ENCODE measurements around the gene BHLHA9.

DNA sequence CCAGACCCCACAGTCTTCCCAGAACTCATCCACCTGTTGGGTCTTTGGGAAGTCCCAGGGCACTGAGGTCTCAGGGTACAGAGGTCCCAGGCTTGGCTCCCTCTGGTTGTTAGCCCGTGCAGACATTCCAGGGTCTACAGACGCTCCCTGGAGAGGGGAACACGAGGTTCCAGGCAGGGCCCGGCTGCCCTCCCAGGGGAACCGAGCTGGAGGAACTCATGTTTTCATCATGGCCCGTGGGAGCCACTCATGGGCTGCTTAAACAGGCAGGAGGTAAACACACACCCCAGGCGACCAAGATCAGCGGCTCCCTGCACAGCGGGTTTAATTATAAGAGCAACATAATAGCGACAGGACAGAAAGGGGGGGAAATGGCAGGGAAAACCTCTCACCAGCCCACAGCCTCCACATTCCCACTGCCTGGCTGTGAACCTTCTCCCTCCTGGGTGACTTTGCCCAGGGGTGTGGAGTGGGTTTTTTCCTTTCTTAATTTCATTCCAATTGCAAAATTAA, 45.7 kb downstream of the BHLHA9 start:
- TF ChIP-seq, protein P1, sequence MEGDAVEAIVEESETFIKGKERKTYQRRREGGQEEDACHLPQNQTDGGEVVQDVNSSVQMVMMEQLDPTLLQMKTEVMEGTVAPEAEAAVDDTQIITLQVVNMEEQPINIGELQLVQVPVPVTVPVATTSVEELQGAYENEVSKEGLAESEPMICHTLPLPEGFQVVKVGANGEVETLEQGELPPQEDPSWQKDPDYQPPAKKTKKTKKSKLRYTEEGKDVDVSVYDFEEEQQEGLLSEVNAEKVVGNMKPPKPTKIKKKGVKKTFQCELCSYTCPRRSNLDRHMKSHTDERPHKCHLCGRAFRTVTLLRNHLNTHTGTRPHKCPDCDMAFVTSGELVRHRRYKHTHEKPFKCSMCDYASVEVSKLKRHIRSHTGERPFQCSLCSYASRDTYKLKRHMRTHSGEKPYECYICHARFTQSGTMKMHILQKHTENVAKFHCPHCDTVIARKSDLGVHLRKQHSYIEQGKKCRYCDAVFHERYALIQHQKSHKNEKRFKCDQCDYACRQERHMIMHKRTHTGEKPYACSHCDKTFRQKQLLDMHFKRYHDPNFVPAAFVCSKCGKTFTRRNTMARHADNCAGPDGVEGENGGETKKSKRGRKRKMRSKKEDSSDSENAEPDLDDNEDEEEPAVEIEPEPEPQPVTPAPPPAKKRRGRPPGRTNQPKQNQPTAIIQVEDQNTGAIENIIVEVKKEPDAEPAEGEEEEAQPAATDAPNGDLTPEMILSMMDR (IDR thresholded peaks at IDR 0.05): no peak
- TF ChIP-seq, protein P2, sequence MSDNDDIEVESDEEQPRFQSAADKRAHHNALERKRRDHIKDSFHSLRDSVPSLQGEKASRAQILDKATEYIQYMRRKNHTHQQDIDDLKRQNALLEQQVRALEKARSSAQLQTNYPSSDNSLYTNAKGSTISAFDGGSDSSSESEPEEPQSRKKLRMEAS (CRISPR knock-in tag; IDR thresholded peaks at IDR 0.05): no peak
- TF ChIP-seq TCF7 (CRISPR knock-in tag; IDR thresholded peaks at IDR 0.05; ENCODE audit: low read depth): no peak

Data from WTC11 (cell line).